CD1c-positive myeloid dendritic cell (primary cell): ENCODE results near the gene ADPRS.

Experiments used
- DNase-seq: peaks from one replicate; pipeline ENCODE4 v3.0.0-alpha.2; 2016; ENCODE audit errors: extremely low spot score

Gene ADPRS

GRCh38 chr1:36133484-36133883, 44.8 kb downstream of the ADPRS start:
- DNase-seq, result peak; percentile 30

- DNase-seq, result no peak
These were observed 45.3 kb downstream of the ADPRS start for GRCh38 chr1:36134031-36134430.

DNA sequence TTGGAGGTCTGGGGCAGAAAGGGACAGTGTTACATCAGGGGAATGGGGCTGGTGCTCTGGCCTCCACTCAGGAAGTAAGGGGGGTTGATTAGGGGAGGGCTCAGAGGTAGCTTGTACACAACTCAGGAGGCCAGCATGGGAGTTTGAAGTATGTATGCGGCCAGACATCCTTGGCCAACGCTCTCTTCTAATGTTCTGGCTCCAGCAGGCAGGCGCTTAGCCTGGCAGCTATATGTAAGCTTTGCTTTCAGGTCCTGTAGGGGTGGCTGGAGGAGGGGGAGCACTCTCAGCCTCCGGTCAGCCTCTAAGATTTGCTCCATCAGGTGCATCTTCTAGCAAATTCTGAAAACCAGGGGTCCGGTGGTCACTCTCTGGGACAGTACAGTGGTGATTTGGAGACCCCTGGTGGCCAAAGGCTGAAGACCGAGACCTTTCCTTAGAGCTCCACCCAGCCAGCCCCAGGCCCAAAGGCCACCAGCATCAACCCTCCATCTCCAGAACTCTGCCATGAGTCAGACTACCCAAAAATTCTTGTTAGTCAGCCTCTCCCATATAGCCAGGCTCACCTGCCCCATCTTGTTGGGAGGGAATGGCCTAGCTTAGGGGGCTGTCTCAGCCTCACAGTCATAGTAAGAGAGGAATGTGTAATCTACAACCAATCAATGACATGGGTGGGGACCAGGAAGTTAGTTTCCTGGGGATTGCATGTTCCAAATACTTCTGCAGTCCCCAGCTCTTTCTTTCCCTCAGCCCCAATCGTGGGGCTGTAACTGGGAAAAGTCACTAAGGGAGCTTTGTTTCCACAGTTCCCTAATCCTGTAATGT, 46.0 kb downstream of the ADPRS start:
- peak; percentile 47 for DNase-seq

DNA sequence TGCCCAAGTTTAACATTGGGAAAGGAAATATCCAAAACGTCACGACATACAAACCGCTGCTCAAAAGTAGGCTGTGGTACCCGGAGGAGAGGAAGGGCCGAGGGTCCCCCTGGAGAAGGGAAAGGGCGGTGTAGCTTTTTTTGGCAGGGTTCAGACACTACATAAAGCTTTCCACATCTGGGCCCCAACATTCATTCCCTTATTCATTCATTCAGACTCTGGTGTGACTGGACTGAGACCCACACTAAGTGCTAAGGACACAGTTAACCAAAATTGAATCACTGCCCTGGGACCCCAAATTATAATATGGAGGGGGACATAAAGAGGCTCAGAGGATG, 46.6 kb downstream of the ADPRS start:
- no peak for DNase-seq

- peak; percentile 31 for DNase-seq
These were observed 47.1 kb downstream of the ADPRS start for GRCh38 chr1:36135796-36136195.

DNA sequence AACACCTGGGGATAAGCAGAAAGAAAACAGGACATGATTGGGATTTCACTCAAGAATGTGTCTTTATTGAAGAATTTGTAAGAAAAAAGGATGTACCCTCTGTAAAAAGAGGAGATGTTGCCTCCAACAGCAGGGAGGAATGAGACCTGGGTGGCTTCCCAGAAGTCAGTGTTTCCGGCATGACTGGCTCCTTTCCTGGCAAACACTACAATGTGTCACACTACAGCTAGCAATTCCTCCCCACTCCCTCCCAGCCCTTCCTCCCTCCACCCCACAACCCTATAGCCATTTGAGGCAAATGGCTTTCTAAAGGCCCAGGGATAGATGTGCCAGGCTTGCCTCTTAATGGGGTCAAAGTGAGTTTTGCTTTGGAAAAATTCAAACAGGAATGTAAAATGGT, 47.8 kb downstream of the ADPRS start:
- no peak for DNase-seq

- no peak for DNase-seq
These were observed 48.5 kb downstream of the ADPRS start for GRCh38 chr1:36137226-36137625.

GRCh38 chr1:36137776-36138175, 49.1 kb downstream of the ADPRS start:
- DNase-seq, result no peak

DNA sequence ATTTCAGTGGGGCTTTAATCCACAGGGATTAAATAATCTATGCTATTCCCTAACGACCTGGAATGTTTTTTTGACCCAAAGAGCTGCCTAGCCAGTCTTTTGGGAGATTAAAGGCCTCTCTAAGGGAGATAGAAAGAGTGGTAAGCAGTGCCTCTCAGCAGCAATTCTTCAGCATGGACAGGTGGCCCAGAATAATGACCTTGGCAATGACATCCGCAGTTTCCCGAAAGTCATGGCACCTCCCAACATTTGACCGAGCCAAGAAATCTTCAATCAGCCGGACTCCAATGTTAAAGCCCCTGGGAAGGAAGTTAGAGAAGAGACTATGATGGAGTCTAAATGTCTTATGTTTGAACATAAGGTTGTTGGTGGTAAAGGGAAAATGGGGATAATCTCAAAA, 50.8 kb downstream of the ADPRS start:
- DNase-seq, result no peak

DNA sequence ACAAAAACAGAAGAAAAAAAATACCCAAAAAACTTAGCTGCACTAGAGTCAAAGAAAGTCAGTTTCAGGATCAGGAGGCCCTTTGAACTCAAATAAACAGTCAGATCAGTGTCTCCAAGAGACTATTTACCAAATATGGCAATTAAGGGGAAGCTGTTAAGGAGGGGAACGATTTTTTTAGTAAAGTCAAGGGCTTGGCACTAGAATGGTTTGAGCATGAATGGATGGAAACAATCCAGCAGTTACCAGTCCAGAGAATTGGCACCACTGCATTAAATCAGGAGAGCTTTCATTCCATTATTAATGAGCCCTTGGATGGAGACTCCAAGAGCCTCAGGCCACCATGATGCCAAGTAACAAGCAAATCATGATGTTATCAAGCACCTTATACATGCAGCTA, 53.4 kb downstream of the ADPRS start:
- peak; percentile 18 for DNase-seq

GRCh38 chr1:36143424-36143823, 54.7 kb downstream of the ADPRS start:
- no peak for DNase-seq
